HG02943 (cell line): ENCODE results near the gene DENND1A.

Experiments
- ATAC-seq: cut with Tn5 transposase; IDR thresholded peaks from one replicate; pipeline ENCODE4 v1.9.1; 2021; ENCODE audit warnings: mild to moderate bottlenecking, low read depth, moderate library complexity; ENCODE audit not compliant: unreplicated experiment

DENND1A gene

DNA sequence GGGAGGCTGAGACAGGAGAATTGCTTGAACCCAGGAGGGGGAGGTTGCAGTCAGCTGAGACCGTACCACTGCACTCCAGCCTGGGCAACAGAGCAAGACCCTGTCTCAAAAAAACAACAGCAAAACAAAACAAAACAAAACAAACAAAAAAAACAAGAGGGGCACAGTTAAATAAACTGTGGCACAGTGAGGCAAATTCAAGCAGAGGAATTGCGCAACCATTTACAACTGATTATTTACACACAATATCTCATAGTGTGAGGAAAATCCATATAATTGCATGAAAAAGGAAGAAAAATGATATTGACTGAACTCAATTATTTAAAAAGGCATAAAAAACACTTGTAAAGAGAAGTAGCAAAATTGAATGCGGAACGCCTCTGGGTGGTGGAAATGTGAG, 412.4 kb downstream of the DENND1A start:
- ATAC-seq = no peak

GRCh38 chr9:123514766-123515165, 415.2 kb downstream of the DENND1A start:
- no peak for ATAC-seq

DNA sequence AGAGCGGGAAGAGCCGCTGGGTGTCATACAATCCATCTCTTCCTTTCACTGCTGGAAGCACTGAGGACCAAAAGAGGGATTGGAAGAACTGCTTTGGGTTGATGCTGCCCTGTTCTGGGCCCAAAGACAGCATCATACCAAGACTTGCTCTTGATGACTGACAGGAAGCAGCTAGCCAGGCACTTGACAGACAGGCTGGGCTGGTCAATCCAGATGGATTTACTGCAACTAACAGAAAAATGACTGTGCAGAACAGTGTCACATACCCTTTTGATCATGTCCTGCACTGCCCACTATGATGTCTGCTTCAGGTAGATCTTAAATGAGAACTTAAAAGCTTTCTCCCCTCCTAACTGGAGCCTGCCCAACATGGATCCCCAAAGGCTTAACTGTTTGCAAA, 416.4 kb downstream of the DENND1A start:
- ATAC-seq = no peak

- no peak for ATAC-seq
Measured at GRCh38 chr9:123511326-123512277, 418.3 kb downstream of the DENND1A start.

GRCh38 chr9:123509646-123510045, 420.3 kb downstream of the DENND1A start:
- ATAC-seq = no peak

DNA sequence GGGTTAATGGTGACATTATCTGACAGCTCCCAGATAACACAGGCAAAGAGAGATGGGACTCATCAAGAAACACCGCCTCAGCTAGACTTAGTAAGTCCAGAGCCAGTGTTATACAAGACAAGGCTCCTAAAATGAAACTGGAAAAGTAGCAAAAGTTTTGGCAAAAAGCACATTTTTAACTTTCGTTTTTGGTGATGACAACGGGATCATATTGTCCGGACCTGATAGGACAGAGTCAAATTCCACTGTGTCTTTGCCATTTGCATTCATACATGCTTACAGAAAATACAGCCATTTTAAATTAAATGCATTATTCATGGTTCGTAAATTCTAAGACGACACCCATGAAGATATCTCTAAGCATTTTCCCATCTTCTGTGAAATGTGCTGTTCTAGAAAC, 421.9 kb downstream of the DENND1A start:
- ATAC-seq = no peak

- no peak for ATAC-seq
Measured at GRCh38 chr9:123505496-123505895, 424.4 kb downstream of the DENND1A start.

- ATAC-seq = no peak
Measured at GRCh38 chr9:123500336-123500735, 429.6 kb downstream of the DENND1A start.

DNA sequence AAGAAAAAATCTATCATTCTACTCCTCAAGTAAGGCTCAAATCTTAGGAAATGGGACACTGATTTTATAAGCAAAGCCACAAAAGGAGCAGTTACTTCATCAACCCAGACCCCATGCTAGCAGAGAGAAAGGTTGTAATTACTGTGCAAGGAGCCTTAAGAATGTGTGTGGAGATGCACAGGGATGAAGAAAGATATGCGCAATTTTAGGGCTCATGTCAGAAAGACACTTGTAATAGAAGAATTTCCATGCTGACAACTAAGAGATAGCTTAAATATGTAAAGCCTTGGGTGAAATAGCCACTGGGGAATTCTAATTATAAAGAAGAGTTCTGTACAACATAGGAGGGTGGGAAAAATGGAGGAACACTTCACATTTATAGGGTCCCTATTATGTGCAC, 432.1 kb downstream of the DENND1A start:
- no peak for ATAC-seq

- ATAC-seq = no peak
Measured at GRCh38 chr9:123495731-123496130, 434.2 kb downstream of the DENND1A start.

GRCh38 chr9:123493627-123494026, 436.3 kb downstream of the DENND1A start:
- ATAC-seq = no peak

DNA sequence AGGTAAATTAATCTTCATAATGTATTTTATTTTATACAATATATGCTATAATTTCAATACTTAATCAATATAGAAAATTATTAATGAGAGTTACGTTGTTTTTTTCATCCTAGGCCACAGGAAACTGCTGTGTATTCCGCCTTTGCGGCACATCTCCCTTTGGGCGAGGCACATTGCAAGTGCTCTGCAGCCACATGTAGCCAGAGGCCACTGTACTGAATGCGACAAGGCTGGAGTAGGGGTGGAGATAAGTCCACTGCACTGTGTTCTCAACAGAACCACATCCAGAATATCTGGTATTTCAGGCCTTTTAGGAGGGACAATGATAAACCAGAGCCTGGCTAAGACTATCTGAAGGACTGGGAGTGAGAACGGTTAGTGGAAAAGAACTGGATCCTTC, 439.2 kb downstream of the DENND1A start:
- no peak for ATAC-seq

DNA sequence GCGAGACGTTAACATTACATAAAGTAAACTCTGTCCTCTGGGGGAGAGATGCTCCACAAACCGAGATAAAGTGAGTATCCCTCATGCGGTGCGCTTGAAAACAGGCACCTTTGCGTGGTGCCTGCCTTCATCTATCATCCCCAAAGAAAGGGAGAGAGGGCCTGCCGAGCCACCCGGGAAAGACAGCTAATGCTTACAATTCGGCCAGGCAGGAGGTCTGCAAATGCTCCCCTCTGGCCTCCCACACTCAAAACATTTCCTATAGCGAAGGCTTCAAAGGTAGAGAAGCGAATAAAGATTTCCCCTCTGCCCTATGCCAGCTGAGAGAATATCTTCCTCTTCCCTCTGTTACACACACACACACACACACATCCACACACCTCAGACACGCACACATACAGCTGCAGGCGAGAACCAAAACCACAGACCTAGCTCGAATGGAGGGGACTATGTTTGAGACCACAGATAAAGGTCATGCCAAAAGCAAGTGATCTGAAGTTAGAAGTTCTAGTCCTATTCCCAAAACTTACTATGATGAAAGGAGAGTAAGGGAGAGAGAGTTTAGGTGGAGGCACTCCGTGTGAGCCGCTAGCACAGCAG, 441.1 kb downstream of the DENND1A start:
- no peak for ATAC-seq

DNA sequence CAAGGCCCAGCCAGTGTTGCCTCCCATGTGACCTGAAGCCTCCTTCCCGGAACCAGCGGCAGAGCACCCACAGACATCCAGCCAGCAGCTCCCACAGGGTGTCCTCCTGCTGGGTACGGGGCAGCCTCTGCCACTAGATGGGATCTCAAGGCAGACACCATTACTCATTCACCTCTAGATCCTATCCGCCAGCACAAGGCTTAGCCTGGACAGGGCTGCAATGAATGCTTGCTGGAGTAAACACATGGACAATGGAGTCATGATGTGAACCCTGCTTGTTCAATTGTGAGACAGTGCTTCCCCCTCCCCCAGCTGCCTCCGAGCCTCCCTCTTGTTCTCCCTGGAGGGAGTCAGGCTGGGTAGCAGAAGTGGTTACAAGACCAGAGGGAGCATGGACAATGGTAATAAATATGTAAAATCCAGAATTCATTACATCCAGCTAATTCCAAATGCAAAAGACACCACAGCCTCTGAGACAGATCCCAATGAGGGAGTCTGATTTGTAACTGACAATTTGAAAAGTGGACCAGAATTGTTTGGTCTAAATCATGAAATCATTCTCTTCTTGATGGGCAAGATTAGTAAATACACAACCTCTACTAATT, 441.9 kb downstream of the DENND1A start:
- ATAC-seq = no peak

DNA sequence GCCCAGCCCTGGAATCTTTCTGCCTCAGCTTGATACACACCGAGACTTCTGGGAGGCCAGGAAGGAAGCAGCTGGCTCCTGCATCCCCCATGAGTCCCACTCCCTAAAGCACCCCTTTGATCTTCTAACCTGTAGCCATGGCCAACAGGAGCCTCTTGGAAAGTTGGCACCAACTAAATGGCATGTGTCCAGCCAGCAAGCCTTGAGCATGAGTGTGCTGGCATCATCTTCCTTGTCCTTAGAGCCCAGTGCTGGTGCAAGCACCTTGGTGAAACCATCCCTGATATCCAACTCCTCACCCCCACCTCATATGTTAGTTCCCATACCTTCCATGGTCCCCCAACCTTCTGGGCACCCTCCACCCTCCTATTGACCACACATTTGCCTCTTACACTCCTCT, 443.5 kb downstream of the DENND1A start:
- ATAC-seq = no peak

- ATAC-seq = no peak
Measured at GRCh38 chr9:123485216-123485615, 444.7 kb downstream of the DENND1A start.

DNA sequence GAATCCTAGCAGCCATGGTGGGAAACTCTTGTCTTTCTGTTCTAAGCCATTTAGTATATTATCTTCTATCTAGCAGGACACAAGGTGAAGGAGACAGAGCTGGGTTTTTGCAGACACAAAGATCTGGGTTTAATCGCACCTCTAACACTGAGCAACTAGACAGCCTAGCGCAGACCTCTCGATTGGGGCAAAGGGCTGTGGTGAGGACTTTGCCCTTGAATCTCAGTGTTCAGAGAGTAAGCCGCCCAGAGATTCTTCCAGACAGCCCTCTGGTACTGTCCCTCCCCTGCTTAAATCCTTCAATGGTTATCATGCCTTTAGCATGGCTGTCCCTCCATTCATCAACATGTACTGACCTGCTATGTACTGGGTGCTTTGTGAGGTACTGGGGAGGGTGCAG, 445.8 kb downstream of the DENND1A start:
- no peak for ATAC-seq

- no peak for ATAC-seq
Measured at GRCh38 chr9:123483191-123483803, 446.6 kb downstream of the DENND1A start.

- ATAC-seq = no peak
Measured at GRCh38 chr9:123482295-123482968, 447.5 kb downstream of the DENND1A start.

DNA sequence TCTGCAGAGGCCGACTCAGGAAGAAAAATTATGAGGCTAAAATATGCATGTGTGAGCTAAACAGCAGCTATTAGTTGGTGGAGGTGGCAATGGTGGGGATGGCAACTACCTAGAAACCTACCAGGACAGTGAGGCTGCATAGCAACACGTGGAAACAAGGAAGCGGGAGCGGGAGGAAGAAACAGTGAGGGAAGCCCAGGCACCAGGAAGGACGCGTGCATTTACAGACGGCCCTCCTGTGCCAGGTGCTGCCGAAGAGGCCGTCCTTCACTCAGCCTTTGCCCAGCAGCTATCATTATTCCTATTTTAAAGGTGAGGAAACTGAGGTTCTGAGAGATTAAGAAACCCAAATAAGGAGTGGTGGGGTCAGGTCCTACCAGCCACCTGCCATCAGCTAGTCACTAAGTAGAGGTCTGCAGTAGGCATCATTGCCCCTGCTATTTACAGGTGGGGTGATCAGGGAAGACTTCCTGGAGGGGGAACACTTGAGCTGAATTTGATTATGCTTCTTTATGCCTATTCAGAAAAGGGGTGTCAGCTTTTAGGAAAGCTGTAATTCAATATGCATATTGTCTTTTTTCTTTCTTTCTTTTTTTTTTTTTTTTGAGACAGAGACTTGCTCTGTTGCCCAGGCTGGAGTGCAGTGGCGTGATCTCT, 448.6 kb downstream of the DENND1A start:
- no peak for ATAC-seq
